ENCODE measurements around the gene DCTN2.

DCTN2 gene

DNA sequence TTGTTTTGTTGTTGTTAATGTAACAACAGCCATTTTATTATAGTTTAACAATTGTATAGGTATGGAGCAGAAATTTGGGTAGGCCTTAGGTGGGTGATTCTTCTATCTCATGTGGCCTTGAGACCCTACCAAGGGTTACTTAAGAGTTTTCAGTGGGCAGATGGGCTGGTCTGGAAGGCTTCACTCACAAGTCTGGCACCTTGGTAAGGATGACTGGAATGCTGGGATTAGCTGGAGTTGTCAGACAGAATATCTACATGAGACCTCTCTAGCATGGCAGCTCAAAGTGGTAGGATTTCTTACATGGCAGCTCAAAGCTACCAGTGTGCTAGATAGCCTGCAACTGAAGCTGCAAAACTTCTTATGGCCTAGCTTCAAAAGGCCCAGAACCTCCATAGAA, 61.3 kb downstream of the DCTN2 start:
- no peak for DNase-seq

GRCh38 chr12:57483466-57483865, 63.5 kb downstream of the DCTN2 start:
- no peak for DNase-seq

- no peak for DNase-seq
Observed at GRCh38 chr12:57481671-57482070, 65.3 kb downstream of the DCTN2 start.

Data from SHP77 treated with DMSO at 0.1 percent for 48 hours (cell line).